T-helper 2 cell treated with Interferon-gamma antibody and Interleukin-4, amounts not matched to agents 100 ng/mL and 5 ng/mL, for 36 hours (primary cell): ENCODE measurements around the gene CLIC5. TPM values are rescaled to one million over a fixed set of nuclear protein-coding genes. Genes with fewer than 3 reads are reported as not detected.

Source experiments
- intact Hi-C: fragments of 100-400 bp; cut with micrococcal nuclease; formaldehyde crosslinking; loops from one replicate; pipeline ENCODE4 v1.15.1; 2023
- total RNA-seq: library from RNA; stranded (reverse); gene quantifications from 2 replicates; pipeline ENCODE4 v1.2.3, GENCODE V29; 2022

CLIC5 gene
- total RNA-seq, 1 donor from 2014 or later, result 2.6 TPM

DNA sequence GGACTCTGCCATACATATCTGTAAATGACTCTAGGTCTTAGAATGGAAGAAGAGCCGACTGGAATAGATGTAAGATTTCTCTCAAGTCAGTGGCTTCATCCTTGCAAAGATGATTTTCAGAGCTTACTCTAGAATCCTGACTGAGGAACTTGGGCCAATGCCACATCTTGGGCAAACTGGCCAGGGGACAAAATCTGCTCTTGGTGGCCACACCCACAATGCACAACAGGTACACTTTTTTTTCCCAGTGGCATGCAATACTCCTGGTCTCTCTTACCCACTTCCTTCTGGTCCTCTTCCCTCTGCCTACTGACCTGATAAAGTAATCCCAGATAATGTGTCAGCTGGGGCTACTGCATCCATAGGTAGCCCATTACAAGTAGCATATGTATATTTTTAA lies 13.4 kb downstream of the CLIC5 start:
- intact Hi-C loops, result no loop called here

DNA sequence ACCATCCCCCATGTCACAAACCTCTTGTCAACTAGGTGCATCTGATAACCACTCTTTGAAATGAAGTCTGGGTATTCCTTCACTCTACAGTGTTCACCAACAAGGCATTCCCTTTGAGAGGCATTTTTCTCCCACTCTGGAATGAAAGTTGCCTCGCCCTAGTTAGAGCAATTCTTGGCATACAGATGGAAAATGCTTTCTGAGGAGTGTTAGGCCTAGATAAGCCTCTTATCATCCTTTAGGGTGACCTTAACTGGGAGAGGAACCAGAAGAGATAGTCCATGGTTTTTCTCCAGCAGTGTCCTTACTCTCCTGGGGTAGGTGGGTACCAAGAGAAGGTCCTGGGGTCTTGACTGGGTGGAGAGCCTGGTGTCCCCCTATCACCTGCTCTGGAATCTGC lies 14.8 kb downstream of the CLIC5 start:
- intact Hi-C loops, result no loop called here

DNA sequence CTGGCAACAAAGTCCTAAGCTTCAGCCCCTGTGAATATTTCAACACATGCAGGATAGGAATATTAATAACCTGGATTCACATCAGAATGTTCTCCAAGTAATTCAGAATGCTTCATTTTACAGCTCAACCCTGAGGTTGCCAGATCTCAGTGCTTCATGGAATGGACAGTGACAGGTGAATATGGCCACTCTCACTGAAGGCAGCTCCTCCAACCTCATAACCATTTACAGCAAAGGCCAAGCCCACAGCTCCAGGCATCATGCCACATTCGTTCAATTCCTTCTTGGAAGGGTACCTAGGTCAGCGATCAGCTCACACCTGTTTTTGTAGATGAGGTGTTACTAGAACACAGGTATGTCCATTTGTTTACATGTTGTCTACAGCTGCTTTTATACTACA lies 17.1 kb downstream of the CLIC5 start:
- intact Hi-C loops, result no loop called here

DNA sequence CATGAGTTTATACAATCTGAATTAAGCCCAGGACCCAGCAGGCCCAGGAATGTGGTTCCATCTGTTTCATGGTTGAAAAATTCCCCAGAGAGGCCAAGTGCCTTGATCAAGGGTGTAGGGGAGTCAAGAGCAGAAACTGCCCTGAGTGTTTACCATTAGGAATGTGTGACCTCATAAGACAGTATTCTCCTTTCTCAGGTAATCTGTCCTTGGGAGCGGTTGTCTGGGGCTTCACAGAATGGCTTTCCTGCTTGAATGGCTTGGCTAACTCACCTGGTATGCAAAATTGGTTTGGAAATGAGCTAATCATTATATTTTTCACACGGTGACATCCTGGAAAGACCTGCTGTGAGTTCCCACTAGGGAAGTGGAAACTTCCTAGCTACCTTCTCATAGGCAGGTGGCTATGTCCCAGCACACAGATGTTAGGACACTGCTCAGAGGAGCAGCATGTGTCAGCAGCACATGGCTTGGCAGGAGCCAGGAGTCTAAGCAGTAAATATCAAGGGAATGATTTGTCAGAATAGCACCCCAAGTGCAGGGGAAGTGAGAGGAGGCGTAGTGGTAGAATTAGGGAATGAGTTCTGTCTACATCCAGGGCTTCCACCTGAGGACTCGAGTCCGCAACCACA lies 17.7 kb downstream of the CLIC5 start:
- intact Hi-C loops, result no loop called here

DNA sequence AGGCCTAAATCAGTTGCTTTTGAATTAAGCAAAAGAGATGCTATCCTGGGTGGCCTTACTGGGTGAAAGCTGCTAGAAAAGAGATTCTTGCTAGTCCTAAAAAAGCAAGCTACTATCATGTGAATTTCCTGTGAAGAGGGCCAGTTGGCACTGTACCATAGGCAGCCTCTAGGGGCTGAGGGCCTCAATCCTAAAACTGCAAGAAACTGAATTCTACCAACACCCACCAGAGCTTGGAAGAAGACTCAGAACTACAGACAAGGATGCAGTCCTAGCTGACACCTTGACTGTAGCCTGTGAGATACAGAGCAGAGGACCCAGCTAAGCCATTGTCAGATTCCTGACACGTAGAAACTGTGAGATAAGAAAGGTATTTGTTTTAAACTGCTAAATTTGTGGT lies 24.5 kb downstream of the CLIC5 start:
- intact Hi-C loops, result no loop called here

DNA sequence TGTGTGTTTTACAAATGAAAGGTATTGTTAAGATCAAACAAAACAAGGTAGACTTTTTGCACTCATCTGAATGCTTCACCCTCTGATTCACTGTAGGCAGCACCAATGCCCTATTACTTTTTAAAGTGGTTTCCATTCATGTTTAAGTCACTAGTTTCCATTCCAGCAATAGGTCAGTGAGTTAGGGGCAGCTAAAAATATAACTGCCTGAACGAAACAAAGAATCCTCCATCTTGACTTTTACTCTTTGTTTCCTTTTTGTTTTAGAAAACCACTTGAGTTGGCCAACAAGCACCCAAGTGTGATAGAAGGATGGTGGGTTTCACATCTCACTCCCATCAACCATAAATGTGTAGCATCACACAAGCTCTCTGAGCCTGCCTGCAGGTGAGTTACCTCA lies 25.5 kb downstream of the CLIC5 start:
- intact Hi-C loops, result no loop called here

DNA sequence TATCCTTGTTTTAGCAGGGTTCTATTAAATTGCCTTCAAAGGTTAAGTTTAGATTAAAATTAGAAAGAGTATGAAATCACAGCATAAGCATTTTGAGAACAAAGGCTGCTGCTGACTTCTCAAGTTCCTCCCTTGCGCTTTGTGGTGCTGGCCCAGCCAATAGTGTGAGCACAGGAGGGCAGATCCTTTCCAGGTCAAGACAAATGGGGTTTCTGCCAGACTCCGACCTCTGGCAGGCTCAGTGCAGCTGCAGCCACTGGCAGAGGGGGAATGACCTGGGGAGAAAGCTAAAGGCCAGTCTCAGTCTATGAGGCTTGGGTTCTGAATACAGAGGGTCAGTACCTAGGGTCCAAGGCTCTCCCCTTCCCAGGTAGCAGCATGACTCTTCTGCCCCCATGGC lies 27.0 kb downstream of the CLIC5 start:
- intact Hi-C loops, result no loop called here

DNA sequence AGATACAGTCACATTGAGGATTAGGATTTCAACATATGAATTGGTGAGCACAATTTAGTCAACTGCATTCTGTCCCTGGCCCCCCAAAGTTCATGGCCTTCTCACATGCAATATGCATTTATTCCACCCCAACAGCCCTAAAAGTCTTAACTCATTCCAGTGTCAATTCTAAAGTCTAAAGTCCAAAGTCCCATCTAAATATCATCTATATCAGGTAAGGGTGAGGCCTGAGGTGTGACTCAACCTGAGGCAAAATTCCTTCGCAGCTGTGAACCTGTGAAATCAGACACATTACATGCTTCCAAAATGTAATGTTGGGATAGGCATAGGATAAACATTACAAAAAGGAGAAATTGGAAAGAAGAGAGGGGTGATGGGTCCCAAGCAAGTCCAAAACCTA lies 27.8 kb downstream of the CLIC5 start:
- intact Hi-C loops, result no loop called here

DNA sequence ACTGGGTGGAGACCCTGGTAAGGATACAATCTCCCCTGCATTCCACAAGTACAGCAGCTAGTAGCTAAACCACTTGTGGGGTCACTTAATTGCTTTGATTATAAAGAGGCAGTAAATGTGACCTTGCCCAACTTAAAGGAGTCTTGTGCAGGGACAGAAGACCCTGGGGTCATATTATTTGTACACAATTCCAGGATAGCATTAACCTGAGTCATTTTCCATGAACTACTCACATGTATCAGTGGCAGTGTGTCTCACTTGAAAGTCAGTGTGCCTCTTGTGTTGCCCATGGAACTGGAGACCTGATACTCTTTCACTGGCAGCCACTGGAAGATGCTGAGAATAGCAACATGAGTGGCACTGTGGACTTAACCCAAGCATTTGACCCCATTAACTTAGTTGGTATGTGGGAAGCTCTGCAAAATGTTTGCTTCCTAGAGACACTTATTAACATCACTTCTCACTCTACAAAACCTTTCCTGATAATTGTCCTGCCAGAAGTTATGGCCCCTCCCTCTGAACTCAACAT lies 28.9 kb downstream of the CLIC5 start:
- intact Hi-C loops, result no loop called here

DNA sequence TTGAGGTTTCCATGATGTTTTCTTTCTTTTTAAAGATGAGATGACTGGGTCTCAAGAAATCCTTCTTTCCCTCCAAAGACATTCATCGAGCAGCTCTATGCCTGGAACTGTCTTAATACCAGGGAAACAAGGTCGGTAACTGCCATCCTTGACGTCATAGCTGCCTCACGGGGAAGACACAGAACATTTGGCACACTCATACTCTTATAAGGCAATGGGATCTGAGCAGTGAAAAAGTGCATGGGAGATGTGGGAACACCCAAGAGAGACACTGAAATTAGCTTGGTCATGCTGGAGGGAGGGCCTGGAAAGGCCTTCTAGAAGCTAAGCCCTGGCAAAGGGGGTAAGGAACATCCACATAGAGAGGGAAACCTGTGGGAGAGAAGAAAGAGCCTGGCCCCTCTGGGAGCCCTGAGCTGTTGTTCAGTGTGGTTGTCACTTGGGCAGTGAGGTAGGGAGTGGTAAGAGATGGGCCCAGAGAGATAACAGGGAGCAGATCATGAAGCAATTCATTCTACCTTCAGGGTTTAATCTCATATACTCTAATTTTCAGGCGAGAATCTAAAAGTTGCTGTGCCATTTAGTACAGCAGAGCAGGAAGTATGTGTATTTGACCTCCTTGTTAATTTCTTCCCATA lies 30.8 kb downstream of the CLIC5 start:
- intact Hi-C loops, result no loop called here

DNA sequence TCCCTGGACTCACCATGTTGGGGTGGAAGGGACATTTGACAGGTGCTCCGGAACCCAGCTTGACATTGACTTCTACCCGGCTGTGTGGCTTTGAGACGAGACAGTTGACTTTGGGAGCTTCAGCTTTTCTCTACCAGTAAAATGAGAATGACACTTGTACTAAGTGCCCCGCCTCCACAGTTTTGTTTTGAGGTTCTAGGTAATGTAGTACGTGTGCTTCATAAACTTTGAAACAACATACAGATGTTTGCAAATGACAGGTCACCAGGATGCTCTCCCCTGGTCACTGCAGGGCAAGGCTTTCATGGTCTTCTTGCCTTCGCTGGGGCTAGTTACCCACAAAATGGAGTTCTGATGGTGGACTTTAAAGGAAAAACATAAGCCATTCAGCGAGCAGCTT lies 31.3 kb downstream of the CLIC5 start:
- intact Hi-C loops, result no loop called here

DNA sequence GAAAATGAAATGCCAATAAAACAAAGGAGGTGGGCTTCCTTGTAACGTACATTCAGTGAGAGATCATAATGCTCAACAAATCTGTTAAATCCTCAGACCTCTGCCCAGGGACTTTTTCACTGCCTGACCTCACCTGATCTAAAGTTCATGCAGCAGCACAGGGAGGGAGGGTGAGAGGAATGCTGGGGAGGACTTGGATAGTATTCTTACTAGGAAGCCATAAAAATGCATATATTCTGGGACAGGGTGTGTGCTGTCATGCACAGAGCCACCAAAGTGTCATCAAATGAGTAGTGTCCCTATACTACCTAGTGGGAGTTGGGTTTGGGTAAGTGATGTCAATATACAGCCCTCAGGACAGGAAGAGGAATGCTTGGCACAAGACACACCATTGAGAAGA lies 32.6 kb downstream of the CLIC5 start:
- intact Hi-C loops, result no loop called here

DNA sequence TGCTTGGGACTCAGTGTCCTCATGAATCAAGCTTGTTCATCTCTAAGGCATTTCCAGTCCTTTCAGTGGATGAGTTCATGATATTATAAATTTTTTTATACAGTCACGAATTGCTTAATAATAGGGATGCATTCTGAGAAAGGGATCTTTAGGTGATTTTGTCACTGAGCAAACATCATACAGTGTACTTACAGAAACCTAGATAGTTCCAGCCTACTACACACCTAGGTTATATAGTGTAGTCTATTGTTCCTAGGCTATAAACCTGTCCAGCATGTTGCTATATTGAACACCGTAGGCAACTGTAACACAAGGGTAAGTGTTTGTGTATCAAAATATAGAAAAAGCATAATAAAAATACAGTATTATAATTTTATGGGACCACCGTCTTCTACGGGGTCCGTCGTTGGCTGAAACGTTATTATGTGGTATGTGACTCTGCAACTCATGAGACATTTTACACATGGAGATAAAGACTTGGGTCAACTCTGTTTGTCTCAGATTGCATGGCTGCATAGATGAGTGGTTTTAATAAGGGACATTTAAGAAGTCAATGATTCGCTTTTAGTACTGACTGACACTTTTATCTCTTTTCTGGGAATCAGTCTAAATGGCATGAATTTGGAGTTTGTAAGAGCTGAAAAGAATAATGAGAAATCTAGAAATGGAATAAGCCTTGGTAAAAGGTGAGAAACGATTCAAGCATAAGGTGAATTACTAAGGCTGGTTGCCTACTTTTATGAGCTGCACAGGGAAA lies 33.2 kb downstream of the CLIC5 start:
- intact Hi-C loops, result no loop called here

DNA sequence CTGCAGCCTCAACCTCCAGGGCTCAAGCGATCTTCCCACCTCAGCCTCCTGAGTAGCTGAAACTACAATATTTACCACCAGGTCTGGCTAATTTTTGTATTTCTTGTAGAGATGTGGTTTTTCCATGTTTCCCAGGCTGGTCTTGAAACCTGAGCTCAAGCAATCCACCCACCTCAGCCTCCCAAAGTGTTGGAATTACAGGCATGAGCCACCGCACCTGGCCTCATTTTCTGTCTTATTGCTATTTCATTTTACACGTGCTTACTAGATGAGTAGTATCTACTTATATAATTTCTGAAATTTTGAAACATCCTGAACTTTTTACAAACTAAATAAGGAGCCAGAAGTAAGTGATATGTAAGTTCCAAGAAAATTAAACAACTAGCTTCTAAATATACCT lies 34.6 kb downstream of the CLIC5 start:
- intact Hi-C loops, result no loop called here

DNA sequence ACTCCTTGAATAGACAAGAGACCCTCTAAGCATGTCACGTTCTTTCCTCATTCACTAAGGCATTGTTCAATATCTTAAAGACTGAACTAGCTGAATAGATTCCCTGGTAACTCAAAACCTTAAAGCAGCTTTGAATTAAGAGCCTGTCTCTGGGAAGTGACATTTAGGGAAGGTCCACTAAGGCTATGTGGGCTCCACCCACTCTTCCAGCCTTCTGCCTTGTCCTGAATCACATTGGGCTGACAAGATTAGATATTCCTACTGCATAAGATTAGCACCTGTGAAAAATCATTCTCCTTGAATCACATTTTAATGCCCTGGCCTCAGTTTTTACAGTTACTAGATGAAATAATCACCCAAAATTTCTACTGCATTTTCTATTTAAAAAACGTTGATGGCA lies 36.3 kb downstream of the CLIC5 start:
- intact Hi-C loops, result no loop called here

DNA sequence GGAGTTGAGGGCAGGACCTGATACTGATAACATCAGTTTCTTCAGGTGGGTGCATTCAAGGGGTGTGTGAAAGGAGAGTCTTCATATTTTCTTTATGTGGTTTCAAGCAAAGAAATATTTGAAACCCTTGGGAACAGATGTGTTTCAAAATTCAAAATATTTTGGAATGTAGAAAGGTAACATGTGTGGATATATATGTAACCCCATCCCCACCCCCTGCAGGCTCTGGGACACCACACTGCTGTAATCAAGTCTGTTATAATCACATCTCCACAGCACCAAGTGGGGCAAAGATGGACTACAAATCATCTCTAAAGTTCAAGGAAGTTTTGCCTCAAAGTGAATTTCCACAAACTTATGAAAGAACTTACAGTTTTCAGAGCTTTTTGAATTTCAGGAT lies 41.1 kb downstream of the CLIC5 start:
- intact Hi-C loops, result no loop called here

DNA sequence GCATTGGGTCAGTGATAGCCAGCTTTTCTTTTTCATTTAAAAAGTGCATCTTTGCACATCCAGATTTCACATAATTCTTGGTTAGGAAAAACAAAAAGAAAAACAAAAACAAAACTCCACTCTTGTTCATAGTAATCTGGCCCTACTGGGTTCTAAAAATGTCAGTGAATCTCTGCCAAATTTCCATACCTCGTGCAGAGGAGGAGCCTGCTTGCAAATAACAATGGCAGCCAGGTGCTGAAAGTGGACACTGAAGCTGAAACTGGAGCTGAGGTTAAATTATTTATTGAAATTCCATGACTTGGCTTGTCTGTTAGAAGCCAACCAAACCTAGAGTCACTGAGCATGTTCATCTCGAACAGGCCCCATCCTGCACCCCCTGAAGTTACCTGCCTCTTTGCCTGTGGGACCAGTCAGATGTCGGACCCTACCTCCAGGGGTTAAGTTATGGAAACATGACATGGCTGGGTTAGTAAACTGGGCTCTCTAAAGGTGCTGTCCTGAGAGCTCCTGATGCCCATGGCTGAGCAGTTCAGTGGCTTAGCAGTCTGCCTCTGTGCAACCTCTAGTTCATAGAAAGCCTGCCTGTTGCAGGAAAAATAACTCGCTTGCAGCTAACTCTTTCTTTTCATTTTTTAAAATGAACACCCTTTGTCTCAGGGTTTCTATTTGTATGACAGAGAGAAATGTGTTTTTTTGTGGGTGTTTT lies 42.7 kb downstream of the CLIC5 start:
- intact Hi-C loops, result no loop called here

DNA sequence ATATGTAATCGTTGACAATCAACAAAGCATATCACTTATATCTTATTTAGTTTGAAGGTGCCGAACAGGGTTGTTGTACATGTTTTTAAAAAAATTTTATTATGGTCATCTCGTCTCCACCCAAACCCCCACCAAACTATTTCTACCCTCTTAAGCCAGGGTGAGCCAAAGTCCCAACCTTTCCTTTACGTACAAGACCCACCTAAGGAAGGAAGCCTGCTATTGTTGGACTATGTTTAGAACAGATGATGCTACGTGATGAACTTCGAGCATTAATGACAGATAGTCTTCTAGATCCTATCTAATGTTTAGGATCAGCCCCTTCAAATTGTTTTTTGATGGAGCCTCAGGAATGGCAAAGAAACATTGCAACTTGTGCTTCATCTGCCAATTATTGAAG lies 44.4 kb downstream of the CLIC5 start:
- intact Hi-C loops, result no loop called here

DNA sequence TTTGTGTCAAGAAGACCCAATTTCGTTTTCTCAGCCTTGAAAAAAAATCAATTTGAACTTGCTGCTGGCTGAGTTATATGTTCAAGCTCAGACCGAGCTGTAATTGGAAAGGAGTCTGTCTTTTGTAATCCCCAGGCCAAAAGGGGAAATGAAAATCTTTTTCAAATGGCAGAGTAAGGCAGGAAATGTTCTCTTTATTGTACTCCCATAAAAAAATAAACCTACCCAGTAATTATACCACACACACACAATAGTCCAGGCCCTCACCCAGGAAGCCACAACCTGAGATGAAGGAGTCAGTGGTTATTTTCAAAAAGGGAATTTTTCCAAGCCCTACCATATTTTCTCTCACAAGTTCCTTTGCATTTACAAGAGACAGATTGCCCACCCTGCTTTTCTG lies 45.3 kb downstream of the CLIC5 start:
- intact Hi-C loops, result no loop called here

DNA sequence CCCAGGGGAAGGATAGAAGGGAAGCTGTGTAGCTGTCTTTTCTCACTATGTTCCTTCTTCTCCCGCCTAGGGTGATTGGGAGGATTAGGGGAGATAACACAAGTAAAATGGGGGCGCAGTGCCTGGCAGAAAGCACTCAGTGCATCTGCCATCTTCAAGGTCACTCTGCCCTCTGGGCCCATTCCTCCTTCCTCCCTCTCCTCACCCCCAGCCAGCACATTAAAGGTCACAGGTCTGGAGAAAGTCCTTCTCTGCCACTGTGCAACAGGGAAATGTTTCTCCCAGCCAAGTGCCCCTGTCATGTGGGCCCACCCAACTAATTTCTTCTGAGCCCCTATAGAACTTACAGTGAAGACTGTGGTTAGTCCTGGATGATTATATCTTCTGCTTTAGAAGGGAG lies 45.8 kb downstream of the CLIC5 start:
- intact Hi-C loops, result no loop called here

DNA sequence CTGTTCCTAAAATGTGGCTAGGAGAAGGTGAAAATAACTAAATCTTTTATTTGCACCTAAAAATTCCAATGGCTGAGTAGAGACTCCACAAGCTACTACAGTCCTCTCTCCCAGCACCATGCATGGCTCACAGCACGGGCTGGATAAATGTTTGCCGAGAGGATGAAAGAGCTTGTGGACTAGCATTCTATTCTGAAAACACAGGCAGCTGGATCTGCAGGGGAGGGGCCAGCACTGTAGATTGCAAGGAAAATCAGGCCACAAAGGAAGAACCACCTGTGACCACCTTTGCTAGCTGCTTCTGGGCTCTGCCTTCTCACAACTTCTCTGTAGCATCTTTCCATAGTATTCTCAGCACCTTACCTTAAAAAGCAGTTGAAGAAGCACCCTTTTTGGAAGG lies 46.6 kb downstream of the CLIC5 start:
- intact Hi-C loops, result no loop called here

DNA sequence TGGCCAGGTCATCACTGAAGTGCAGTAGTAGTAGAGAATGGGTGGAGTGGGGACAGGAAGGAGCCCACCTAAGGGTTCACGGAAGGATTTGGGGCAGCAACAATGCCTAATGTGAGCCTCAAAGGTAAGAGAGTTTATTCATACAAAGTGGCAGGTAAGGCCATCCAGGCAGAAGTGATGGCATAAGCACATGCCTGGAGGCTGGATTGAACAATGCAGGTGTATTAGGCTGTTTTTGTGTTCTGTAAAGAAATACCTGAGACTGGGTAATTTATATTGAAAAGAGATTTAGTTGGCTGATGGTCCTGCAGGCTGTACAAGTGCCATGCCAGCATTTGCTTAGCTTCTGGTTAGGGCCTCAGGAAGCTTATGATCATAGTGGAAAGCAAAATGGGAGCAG lies 48.3 kb downstream of the CLIC5 start:
- intact Hi-C loops, result no loop called here
